Measurements from ENCODE around the gene ANO1. TPM values are rescaled to one million over a fixed set of nuclear protein-coding genes. Genes with fewer than 3 reads are reported as not detected.

The ANO1 gene
- total RNA-seq, 3 donors from 2014 or later (not counting 1 experiment from before 2014, with no cell fraction given) = not detected

GRCh38 chr11:70055444-70055843 lies 22.7 kb upstream of the ANO1 start:
- Mint-ChIP-seq H3K4me1 (no peaks in the 10 kb centered on the region), H3K9me3 (peaks cover 2 to 5% of the 10 kb centered on the region in 2 donors), H3K27ac (no peak overlapping the region), H3K27me3 (ENCODE audit: low read depth in 2 of 2) (peaks cover 25 to 38% of the 10 kb centered on the region in 2 donors), H3K4me3 (no peak overlapping the region), H3K36me3 (no peaks in the 10 kb centered on the region)
- TF ChIP-seq CTCF (IDR thresholded peaks at IDR 0.05) = no peak
- H3K27ac ChIP-seq (ENCODE audit: low read length) = no peak overlapping the region
- H3K9me3 ChIP-seq (ENCODE audit: control insufficient read depth, insufficient read depth, low read length) = no peaks in the 10 kb centered on the region
- no peaks in the 10 kb centered on the region for H3K4me1 ChIP-seq (ENCODE audit: control insufficient read depth, insufficient read depth, low read length)
- WGBS (ENCODE audit: insufficient coverage) = no CpG with 5 or more reads among the region's 3 CpGs
- H3K36me3 ChIP-seq (ENCODE audit: control insufficient read depth, insufficient read depth, low read length) = no peaks in the 10 kb centered on the region
- ATAC-seq (no peak), DNase-seq (no peak)
- no peak overlapping the region for H3K4me3 ChIP-seq (ENCODE audit: low read length)
- intact Hi-C loops (cut with micrococcal nuclease) = no loop called here
- peaks cover 2% of the 10 kb centered on the region for H3K27me3 ChIP-seq (ENCODE audit: control insufficient read depth, insufficient read depth, low read length)

GRCh38 chr11:70057080-70057479 lies 21.0 kb upstream of the ANO1 start:
- peaks cover 2% of the 10 kb centered on the region for H3K27me3 ChIP-seq (ENCODE audit: control insufficient read depth, insufficient read depth, low read length)
- Mint-ChIP-seq H3K27ac (no peak overlapping the region), H3K9me3 (peaks cover 2 to 5% of the 10 kb centered on the region in 2 donors), H3K36me3 (no peaks in the 10 kb centered on the region), H3K4me1 (no peaks in the 10 kb centered on the region), H3K4me3 (no peak overlapping the region), H3K27me3 (ENCODE audit: low read depth in 2 of 2) (peaks cover 23 to 29% of the 10 kb centered on the region in 2 donors)
- no peaks in the 10 kb centered on the region for H3K36me3 ChIP-seq (ENCODE audit: control insufficient read depth, insufficient read depth, low read length)
- no peaks in the 10 kb centered on the region for H3K9me3 ChIP-seq (ENCODE audit: control insufficient read depth, insufficient read depth, low read length)
- no peak overlapping the region for H3K27ac ChIP-seq (ENCODE audit: low read length)
- no peak for ATAC-seq
- DNase-seq = no peak
- no peak overlapping the region for H3K4me3 ChIP-seq (ENCODE audit: low read length)
- intact Hi-C loops (cut with micrococcal nuclease) = no loop called here
- WGBS (ENCODE audit: insufficient coverage) = 95% methylated on average over 3 of the region's 3 CpGs
- TF ChIP-seq CTCF (IDR thresholded peaks at IDR 0.05) = no peak
- H3K4me1 ChIP-seq (ENCODE audit: control insufficient read depth, insufficient read depth, low read length) = no peaks in the 10 kb centered on the region

- 78% methylated on average over 5 of the region's 5 CpGs for WGBS (ENCODE audit: insufficient coverage)
- no peaks in the 10 kb centered on the region for H3K36me3 ChIP-seq (ENCODE audit: control insufficient read depth, insufficient read depth, low read length)
- no peaks in the 10 kb centered on the region for H3K9me3 ChIP-seq (ENCODE audit: control insufficient read depth, insufficient read depth, low read length)
- no peak for ATAC-seq
- H3K4me1 Mint-ChIP-seq = no peaks in the 10 kb centered on the region
- H3K27me3 ChIP-seq (ENCODE audit: control insufficient read depth, insufficient read depth, low read length) = peaks cover 2% of the 10 kb centered on the region
- TF ChIP-seq CTCF (IDR thresholded peaks at IDR 0.05) = no peak
- DNase-seq = no peak
- H3K27ac ChIP-seq (ENCODE audit: low read length) = no peak overlapping the region
- peaks cover 2 to 5% of the 10 kb centered on the region in 2 donors for H3K9me3 Mint-ChIP-seq
- intact Hi-C loops (cut with micrococcal nuclease) = no loop called here
- H3K27me3 Mint-ChIP-seq (ENCODE audit: low read depth in 2 of 2) = peaks cover 21 to 22% of the 10 kb centered on the region in 2 donors
- H3K27ac Mint-ChIP-seq = no peak overlapping the region
- no peak overlapping the region for H3K4me3 Mint-ChIP-seq
- H3K36me3 Mint-ChIP-seq = no peaks in the 10 kb centered on the region
- no peaks in the 10 kb centered on the region for H3K4me1 ChIP-seq (ENCODE audit: control insufficient read depth, insufficient read depth, low read length)
- no peak overlapping the region for H3K4me3 ChIP-seq (ENCODE audit: low read length)
Measured at GRCh38 chr11:70059971-70060370, 18.1 kb upstream of the ANO1 start.

- H3K36me3 ChIP-seq (ENCODE audit: control insufficient read depth, insufficient read depth, low read length) = no peaks in the 10 kb centered on the region
- no peak for TF ChIP-seq CTCF (IDR thresholded peaks at IDR 0.05)
- peaks cover 27 to 29% of the 10 kb centered on the region in 2 donors for H3K27me3 Mint-ChIP-seq (ENCODE audit: low read depth in 2 of 2)
- no peaks in the 10 kb centered on the region for H3K4me1 Mint-ChIP-seq
- no peaks in the 10 kb centered on the region for H3K4me1 ChIP-seq (ENCODE audit: control insufficient read depth, insufficient read depth, low read length)
- WGBS (ENCODE audit: insufficient coverage) = 77% methylated on average over 10 of the region's 10 CpGs
- no peak for ATAC-seq
- no peak overlapping the region for H3K4me3 ChIP-seq (ENCODE audit: low read length)
- DNase-seq = no peak
- H3K9me3 Mint-ChIP-seq = peaks cover 2 to 3% of the 10 kb centered on the region in 2 donors
- no peaks in the 10 kb centered on the region for H3K36me3 Mint-ChIP-seq
- H3K27me3 ChIP-seq (ENCODE audit: control insufficient read depth, insufficient read depth, low read length) = peaks cover 2% of the 10 kb centered on the region
- H3K4me3 Mint-ChIP-seq = no peak overlapping the region
- no peak overlapping the region for H3K27ac Mint-ChIP-seq
- intact Hi-C loops (cut with micrococcal nuclease) = no loop called here
- H3K9me3 ChIP-seq (ENCODE audit: control insufficient read depth, insufficient read depth, low read length) = no peaks in the 10 kb centered on the region
- H3K27ac ChIP-seq (ENCODE audit: low read length) = no peak overlapping the region
Measured at GRCh38 chr11:70060611-70061293, 17.4 kb upstream of the ANO1 start.
